GM12878 (cell line): ENCODE data around the gene TAX1BP3. TPM values are rescaled to one million over a fixed set of nuclear protein-coding genes. Genes with fewer than 3 reads are reported as not detected.
A peak's percentile ranks its signal among the peaks of the same experiment; 100 is the strongest.

ENCODE experiments used
- BCL3 ChIP-seq: IDR thresholded peaks from 2 replicates; pipeline ENCODE4 v1.6.1; 2011; ENCODE audit warnings: borderline replicate concordance, low read depth, mild to moderate bottlenecking, moderate library complexity, low read length; ENCODE audit not compliant: insufficient read depth, poor library complexity, severe bottlenecking
- BHLHE40 ChIP-seq, 2 experiments: fragments of 450-650 bp in 1 of 2; IDR thresholded peaks; 2 replicates each; pipeline ENCODE4 v1.6.1; 2011 to 2017; ENCODE audit warnings: low read depth in 2 of 2, borderline replicate concordance in 1 of 2, improper control_type of control experiment in 1 of 2, low read length in 1 of 2, mild to moderate bottlenecking in 1 of 2
- CBX3 ChIP-seq: fragments of 200-600 bp; sonication (generic); IDR thresholded peaks from 2 replicates; pipeline ENCODE4 v1.6.1; 2016; ENCODE audit warnings: low read depth, borderline replicate concordance
- CTCF ChIP-seq, 3 experiments: IDR thresholded peaks in 2 of 3; conservative IDR thresholded peaks in 1 of 3; 2 replicates each; pipeline ENCODE4 v1.5.1; 2011; ENCODE audit warnings: low read depth in 3 of 3, low read length in 3 of 3, mild to moderate bottlenecking in 3 of 3, control low read depth in 2 of 3, moderate library complexity in 2 of 3, inconsistent platforms in 1 of 3, mixed read lengths in 1 of 3; ENCODE audit not compliant: control insufficient read depth in 2 of 3, insufficient read depth in 1 of 3; ENCODE audit errors: extremely low read depth in 1 of 3
- EP300 ChIP-seq, 2 experiments: fragments of 150-350 bp in 1 of 2; IDR thresholded peaks; 2 replicates each; pipeline ENCODE4 v1.6.1; 2011 to 2012; ENCODE audit warnings: low read depth in 2 of 2, low read length in 2 of 2, borderline replicate concordance in 1 of 2, improper control_type of control experiment in 1 of 2, inconsistent platforms in 1 of 2; ENCODE audit not compliant: control insufficient read depth in 1 of 2
- ETV6 ChIP-seq, 2 experiments: fragments of 450-650 bp in 1 of 2; IDR thresholded peaks in 1 of 2; conservative IDR thresholded peaks in 1 of 2; 2 replicates each; pipeline ENCODE4 v1.6.1; 2014; ENCODE audit warnings: antibody characterized with exemption in 1 of 2, borderline replicate concordance in 1 of 2, low read depth in 1 of 2, mild to moderate bottlenecking in 1 of 2, moderate library complexity in 1 of 2
- FOS ChIP-seq: IDR thresholded peaks from 3 replicates; pipeline ENCODE4 v1.6.1; 2011; ENCODE audit warnings: borderline replicate concordance; ENCODE audit not compliant: insufficient read length; ENCODE audit errors: extremely low read depth
- HCFC1 ChIP-seq: fragments of 150-350 bp; IDR thresholded peaks from 2 replicates; pipeline ENCODE4 v1.6.1; 2014; ENCODE audit warnings: low read length
- IRF4 ChIP-seq: IDR thresholded peaks from 2 replicates; pipeline ENCODE4 v1.6.1; 2011; ENCODE audit warnings: low read depth, low read length
- JUNB ChIP-seq: IDR thresholded peaks from 2 replicates; pipeline ENCODE4 v1.6.1; 2016; ENCODE audit warnings: antibody characterized with exemption, mild to moderate bottlenecking
- KAT2A ChIP-seq: conservative IDR thresholded peaks from 2 replicates; pipeline ENCODE4 v1.6.1; 2011; ENCODE audit warnings: low read depth, low read length; ENCODE audit not compliant: control insufficient read depth
- PAX5 ChIP-seq: IDR thresholded peaks from 2 replicates; pipeline ENCODE4 v1.6.1; 2011; ENCODE audit warnings: low read depth, low read length, borderline replicate concordance
- PML ChIP-seq: IDR thresholded peaks from 2 replicates; pipeline ENCODE4 v1.6.1; 2012; ENCODE audit warnings: low read length, inconsistent platforms
- PRDM15 ChIP-seq: fragments of 450-650 bp; formaldehyde crosslinking; IDR thresholded peaks from 2 replicates; pipeline ENCODE4 v1.4.0; 2020; ENCODE audit warnings: mild to moderate bottlenecking, moderate library complexity
- RCOR1 ChIP-seq: conservative IDR thresholded peaks from 2 replicates; pipeline ENCODE4 v1.6.1; 2012; ENCODE audit warnings: low read depth, low read length, improper control_type of control experiment
- ZNF384 ChIP-seq: IDR thresholded peaks from 2 replicates; pipeline ENCODE4 v1.6.1; 2012; ENCODE audit warnings: low read depth, mild to moderate bottlenecking, low read length, improper control_type of control experiment, borderline replicate concordance
- ZZZ3 ChIP-seq: IDR thresholded peaks from 2 replicates; pipeline ENCODE4 v1.6.1; 2011; ENCODE audit warnings: low read depth; ENCODE audit not compliant: control insufficient read depth, insufficient read length
- polyA plus RNA-seq, 11 experiments: library from polyadenylated mRNA; depleted of rRNA in 4 of 11; unstranded in 6 of 11; stranded (reverse) in 5 of 11; fragments of >200 nt; fragmentation: Nextera tagmentation in 4 of 11; fragmentation: Illumina TruSeq in 1 of 11; extraction: Ambion mirVana in 4 of 11; extraction: Trizol in 1 of 11; gene quantifications; 1 replicate in 1 of 11; 2 replicates in 10 of 11; pipeline versions ENCODE4 v1.2.1 to v1.2.3, GENCODE V29; 2011 to 2016; ENCODE audit warnings: inconsistent platforms in 2 of 11, missing spikeins in 2 of 11, low read depth in 1 of 11
- total RNA-seq, 4 experiments: library from RNA; depleted of rRNA in 3 of 4; stranded (reverse); fragments of >200 nt in 3 of 4; fragmentation: Illumina TruSeq in 1 of 4; extraction: Trizol in 1 of 4; gene quantifications; 2 replicates each; pipeline versions ENCODE4 v1.2.1 to v1.2.3, GENCODE V29; 2013 to 2021
- TF ChIP-seq, protein P1 (sequence below): fragments of 450-650 bp; IDR thresholded peaks from 2 replicates; pipeline ENCODE4 v1.6.1; 2017; ENCODE audit warnings: mild to moderate bottlenecking, low read depth, inconsistent platforms; ENCODE audit not compliant: poor library complexity, severe bottlenecking
- TF ChIP-seq, protein P2 (sequence below): fragments of 450-650 bp; IDR thresholded peaks from 2 replicates; pipeline ENCODE4 v1.6.1; 2016; ENCODE audit warnings: mild to moderate bottlenecking

The TAX1BP3 gene
- total and polyA plus RNA-seq, 10 of the 15 experiments (the other 5 are each of a cell fraction or from before 2014, with no cell fraction given) = 1.00 to 40.4 (median 15.4) TPM

GRCh38 chr17:3693829-3694231 is 25.5 kb upstream of the TAX1BP3 start (continued):
- TF ChIP-seq PRDM15 (CRISPR knock-in tag) = no peak
- TF ChIP-seq BCL3 = peak; percentile 74
- TF ChIP-seq CTCF (IDR thresholded peaks at IDR 0.05 in 2 of 3, conservative IDR thresholded peaks at IDR 0.05 in 1 of 3; ENCODE audit: control insufficient read depth in 2 of 3, extremely low read depth in 1 of 3, insufficient read depth in 1 of 3, low read depth in 3 of 3, low read length in 3 of 3) = no peak
- peak; percentile 61; the same call in 1 of the 2 replicates for TF ChIP-seq ZNF384
- TF ChIP-seq PAX5 = peak; percentile 97
- no peak for TF ChIP-seq ZZZ3
- TF ChIP-seq RCOR1 = 0 out of 2 replicates have a peak, but pooled peaks have one; percentile 53
- peak; percentile 83 to 94 for TF ChIP-seq BHLHE40 (IDR thresholded peaks at IDR 0.05; ENCODE audit: borderline replicate concordance in 1 of 2, low read depth in 2 of 2, low read length in 1 of 2)
- TF ChIP-seq CBX3 = no peak
- TF ChIP-seq, protein P1, sequence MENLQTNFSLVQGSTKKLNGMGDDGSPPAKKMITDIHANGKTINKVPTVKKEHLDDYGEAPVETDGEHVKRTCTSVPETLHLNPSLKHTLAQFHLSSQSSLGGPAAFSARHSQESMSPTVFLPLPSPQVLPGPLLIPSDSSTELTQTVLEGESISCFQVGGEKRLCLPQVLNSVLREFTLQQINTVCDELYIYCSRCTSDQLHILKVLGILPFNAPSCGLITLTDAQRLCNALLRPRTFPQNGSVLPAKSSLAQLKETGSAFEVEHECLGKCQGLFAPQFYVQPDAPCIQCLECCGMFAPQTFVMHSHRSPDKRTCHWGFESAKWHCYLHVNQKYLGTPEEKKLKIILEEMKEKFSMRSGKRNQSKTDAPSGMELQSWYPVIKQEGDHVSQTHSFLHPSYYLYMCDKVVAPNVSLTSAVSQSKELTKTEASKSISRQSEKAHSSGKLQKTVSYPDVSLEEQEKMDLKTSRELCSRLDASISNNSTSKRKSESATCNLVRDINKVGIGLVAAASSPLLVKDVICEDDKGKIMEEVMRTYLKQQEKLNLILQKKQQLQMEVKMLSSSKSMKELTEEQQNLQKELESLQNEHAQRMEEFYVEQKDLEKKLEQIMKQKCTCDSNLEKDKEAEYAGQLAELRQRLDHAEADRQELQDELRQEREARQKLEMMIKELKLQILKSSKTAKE = peak; percentile 98
- TF ChIP-seq, protein P2, sequence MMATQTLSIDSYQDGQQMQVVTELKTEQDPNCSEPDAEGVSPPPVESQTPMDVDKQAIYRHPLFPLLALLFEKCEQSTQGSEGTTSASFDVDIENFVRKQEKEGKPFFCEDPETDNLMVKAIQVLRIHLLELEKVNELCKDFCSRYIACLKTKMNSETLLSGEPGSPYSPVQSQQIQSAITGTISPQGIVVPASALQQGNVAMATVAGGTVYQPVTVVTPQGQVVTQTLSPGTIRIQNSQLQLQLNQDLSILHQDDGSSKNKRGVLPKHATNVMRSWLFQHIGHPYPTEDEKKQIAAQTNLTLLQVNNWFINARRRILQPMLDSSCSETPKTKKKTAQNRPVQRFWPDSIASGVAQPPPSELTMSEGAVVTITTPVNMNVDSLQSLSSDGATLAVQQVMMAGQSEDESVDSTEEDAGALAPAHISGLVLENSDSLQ = peak; percentile 70
- peak in 1 of 2 experiments; percentile 72; a peak in 2 of 4 replicates for TF ChIP-seq EP300 (IDR thresholded peaks at IDR 0.05; ENCODE audit: borderline replicate concordance in 1 of 2, control insufficient read depth in 1 of 2, low read depth in 2 of 2, low read length in 2 of 2)
- TF ChIP-seq IRF4 = peak; percentile 83
- no peak; a peak in 1 of 4 replicates for TF ChIP-seq ETV6 (conservative IDR thresholded peaks at IDR 0.05 in 1 of 2, IDR thresholded peaks at IDR 0.05 in 1 of 2; ENCODE audit: borderline replicate concordance in 1 of 2, low read depth in 1 of 2)
- no peak for TF ChIP-seq HCFC1
- TF ChIP-seq JUNB = no peak
- no peak for TF ChIP-seq FOS
- no peak for TF ChIP-seq KAT2A
- peak; percentile 52; the same call in 1 of the 2 replicates for TF ChIP-seq PML
